NCI-H2081 treated with DMSO at 0.1 percent for 48 hours (cell line): Measurements from ENCODE around the gene VPS39.
"Not testable (repeated sequence)": the region's sequence is repeated elsewhere in the genome, so short reads cannot be mapped to it uniquely, and the experiment has no call there.

Experiments used
- DNase-seq: peaks from one replicate; lab custom pipeline; 2025; lab: John Stamatoyannopoulos, UW

The VPS39 gene, protein sequence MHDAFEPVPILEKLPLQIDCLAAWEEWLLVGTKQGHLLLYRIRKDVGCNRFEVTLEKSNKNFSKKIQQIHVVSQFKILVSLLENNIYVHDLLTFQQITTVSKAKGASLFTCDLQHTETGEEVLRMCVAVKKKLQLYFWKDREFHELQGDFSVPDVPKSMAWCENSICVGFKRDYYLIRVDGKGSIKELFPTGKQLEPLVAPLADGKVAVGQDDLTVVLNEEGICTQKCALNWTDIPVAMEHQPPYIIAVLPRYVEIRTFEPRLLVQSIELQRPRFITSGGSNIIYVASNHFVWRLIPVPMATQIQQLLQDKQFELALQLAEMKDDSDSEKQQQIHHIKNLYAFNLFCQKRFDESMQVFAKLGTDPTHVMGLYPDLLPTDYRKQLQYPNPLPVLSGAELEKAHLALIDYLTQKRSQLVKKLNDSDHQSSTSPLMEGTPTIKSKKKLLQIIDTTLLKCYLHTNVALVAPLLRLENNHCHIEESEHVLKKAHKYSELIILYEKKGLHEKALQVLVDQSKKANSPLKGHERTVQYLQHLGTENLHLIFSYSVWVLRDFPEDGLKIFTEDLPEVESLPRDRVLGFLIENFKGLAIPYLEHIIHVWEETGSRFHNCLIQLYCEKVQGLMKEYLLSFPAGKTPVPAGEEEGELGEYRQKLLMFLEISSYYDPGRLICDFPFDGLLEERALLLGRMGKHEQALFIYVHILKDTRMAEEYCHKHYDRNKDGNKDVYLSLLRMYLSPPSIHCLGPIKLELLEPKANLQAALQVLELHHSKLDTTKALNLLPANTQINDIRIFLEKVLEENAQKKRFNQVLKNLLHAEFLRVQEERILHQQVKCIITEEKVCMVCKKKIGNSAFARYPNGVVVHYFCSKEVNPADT

GRCh38 chr15:42207674-42208579 lies at the start of gene VPS39:
VPS39 (minus strand) TSS chr15:42208304; CDS start chr15:42208153, 151 bp downstream.
- peak; percentile 41 for DNase-seq

DNA sequence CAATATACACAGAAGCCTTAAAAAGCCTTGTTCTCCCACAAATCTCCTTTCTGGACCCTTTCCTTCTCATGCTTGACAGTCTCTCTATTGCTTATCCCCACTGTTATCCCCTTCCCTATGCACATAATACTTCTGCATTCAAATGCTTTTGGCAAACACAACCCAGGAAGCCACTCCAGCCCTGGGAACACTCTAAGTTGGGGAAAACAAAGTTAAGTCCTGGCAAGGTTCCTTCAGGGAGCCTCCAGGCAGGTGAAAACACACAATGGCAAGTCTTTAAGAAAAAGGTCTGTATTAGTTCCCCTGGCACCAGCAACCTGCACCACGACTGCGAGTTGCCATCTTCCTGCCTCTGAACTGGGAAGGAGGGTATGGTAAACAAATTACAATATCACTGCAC lies 45.2 kb upstream of the VPS39 start:
- no peak for DNase-seq

DNA sequence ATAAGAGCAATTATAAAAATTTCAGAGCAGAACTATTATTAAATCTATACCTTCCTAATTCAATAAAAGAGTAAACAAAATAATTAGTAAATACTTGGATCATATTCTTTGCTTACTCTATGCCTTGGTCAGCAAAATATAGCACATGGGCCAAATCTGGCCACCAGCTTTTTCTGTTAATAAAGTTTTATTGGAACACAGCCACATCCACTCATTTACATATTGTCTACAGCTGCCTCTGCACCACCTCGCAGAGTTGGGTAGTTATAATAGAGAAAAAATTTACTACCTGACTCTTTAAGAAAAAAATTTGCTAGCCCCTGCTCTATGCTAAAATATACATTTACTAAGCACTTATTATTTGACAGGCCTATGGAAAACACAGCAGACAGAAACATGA lies 32.7 kb upstream of the VPS39 start:
- no peak for DNase-seq

DNA sequence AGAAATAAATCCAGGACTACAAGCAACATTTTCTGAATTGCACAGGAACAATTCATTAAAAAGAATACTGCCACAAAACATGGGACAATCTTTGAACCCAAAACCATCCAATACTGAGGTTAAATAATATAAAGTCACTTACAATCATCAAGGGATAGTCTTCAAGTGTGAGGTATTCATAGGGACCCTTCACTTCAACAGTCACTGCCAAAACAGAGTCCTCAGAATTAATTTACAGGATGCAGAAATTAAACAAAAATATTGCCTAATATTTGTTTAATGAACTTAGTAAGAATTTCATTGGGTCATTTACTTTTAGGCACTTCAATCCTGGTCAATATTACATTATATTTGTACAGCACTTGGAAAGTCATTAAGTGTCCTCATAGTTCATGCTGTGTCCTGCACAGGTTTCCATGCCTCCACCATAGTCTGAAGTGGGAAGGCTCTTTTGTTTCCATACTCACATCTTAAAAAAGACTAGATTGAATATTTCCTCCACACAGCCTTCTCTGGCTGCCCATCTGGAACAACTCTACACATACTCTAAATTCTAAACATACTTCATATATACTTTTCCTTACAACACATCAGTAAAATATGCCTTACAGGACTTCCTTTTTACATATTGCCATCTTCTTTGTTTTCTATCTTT lies 31.6 kb upstream of the VPS39 start:
- DNase-seq = no peak

DNA sequence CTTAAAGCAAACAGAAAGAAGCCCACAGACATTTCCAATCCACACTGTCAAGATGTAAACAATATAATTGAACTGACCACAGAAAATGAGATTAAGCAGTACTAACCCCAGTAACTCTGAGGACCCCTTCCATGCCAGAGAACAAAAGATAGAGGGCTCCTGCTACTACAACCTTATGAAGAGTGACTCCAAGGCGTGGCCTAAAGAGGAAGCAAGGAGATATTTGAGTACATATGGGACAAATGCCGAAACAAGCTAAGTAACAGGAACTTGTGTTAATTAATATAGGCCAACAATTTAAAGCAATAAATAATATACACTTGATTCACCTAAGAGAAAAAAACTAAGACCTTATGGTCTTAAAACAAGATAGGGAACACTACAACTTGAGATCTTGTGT lies 25.0 kb upstream of the VPS39 start:
- DNase-seq = no peak

GRCh38 chr15:42232606-42233005 lies 24.5 kb upstream of the VPS39 start:
- DNase-seq = no peak

GRCh38 chr15:42231088-42231487 lies 23.0 kb upstream of the VPS39 start:
- no peak for DNase-seq

- not testable (repeated sequence) for DNase-seq
These were observed 20.9 kb upstream of the VPS39 start for GRCh38 chr15:42228981-42229380.

- DNase-seq = no peak
These were observed 19.9 kb upstream of the VPS39 start for GRCh38 chr15:42228036-42228435.

GRCh38 chr15:42226648-42227047 lies 18.5 kb upstream of the VPS39 start:
- no peak for DNase-seq

- DNase-seq = no peak
These were observed 12.1 kb upstream of the VPS39 start for GRCh38 chr15:42220216-42220615.

DNA sequence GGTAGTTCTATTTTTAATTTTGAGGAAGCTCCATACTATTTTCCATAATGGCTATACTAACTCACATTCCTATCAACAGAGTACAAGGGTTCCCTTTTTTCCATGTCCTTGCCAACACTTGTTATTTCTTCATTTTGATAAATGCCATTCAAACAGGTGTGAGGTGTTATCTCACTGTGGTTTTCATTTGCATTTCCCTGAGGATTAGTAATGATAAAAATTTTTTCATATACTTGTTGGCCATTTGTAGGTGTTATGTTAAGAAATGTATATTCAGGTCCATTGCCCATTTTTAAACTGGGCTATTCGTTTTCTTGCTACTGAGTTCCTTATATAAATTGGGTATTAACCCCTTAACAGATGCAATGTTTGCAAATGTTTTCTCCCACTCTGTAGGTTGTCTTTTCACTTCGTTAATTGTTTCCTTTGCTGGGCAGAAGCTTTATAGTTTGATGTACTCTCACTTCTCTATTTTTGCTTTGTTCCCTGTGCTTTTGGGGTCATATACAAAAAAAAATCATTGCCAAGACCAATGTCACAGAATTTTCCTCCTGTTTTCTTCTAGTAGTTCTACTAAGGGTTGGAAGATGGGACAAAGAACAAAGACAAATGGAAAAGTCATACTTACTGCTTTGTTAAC lies 11.0 kb upstream of the VPS39 start:
- no peak for DNase-seq

DNA sequence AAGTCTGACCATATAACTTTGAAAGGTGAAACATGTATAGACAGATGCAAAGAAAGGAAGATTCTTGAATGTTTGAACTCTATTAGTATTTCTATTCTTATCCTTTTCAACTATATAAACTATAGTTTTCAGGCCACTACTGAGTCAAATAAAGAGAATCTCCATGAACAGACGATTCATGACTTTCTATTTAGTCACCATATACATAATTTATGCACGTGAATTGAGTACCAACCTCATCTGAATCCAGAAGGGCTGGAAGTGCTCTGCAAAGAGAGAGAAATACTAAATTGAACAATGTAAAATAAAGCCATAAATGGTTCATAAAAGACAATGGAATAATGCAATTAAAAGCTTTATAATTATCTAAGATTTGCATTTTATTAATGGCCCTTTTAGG lies 9.5 kb upstream of the VPS39 start:
- no peak for DNase-seq

- DNase-seq = no peak
These were observed 8.1 kb upstream of the VPS39 start for GRCh38 chr15:42215913-42216829.

- DNase-seq = no peak
These were observed 6.5 kb upstream of the VPS39 start for GRCh38 chr15:42214600-42214999.

DNA sequence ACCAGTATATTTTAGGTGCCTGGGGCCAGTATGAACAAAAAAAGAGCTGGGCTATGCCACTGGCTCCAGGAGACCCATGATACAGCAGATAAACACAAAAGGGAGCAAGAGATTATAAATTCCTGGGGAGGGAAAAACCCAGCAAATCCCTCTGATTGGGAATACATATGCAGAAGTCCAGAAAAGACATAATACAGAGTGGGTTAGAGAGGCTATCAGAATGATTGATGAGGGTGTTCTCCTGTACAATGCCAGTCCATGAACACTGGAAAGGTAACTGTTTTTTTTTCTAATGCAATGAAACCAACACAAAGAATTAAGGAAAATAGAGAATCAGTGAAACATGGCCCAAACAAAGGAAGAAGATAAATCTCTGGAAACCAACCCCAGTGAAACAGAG lies 5.4 kb upstream of the VPS39 start:
- DNase-seq = no peak

DNA sequence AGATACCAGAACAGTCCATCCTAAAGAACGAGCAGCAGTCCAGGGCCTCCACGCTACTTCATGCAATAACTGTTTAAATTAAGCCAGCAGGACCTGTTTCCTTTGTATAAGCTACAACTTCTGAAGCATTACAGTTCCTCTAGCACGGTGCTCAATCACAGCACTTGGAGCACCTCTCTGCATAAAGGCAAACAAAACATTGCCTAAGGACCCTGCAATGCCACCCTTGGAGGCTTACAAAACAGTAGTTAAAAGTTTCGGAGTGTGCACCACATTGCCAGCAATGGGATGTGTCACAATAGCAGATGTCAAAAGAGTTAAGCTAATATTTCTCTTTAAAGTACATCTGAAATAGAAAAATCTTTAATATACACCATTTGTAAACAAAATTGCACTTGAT lies 2.6 kb upstream of the VPS39 start:
- DNase-seq = no peak

DNA sequence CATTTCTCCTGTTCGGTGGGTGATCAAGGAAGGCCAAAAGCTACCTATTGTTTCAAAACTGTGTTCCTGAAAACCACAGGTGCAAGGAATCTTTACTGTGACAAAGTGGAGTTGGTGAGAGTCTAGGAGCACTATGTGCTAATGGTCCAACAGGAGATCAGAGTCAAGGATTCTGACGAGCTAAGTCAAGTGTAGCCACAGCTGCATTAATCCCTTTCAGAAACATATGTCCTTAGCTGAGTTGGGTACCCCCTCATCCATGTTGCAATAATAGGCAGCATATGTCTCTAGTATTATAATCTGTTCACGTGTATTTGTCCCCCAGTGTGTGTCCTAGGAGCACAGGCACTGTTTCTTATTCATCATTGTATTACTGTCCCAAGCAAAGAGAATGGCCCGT lies 1.7 kb downstream of the VPS39 start:
- no peak for DNase-seq

DNA sequence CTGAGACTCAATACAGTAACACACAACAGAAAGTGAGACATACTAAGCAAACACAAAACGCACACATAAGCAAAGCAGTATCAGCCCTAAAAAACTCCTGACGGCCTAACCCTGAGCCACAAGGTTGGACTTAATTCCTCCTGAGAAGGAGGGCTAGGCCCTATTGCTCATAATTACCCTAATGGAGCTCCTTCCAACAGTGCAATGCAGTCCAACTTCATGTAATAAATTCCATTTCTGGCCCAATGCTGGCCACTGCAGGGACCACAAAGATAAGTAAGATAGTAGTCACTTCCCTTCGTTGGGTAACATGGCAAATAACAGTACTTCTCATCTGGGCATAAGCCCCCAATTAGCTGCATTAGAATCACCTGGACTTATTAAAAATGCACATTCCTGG lies 4.2 kb downstream of the VPS39 start:
- no peak for DNase-seq

DNA sequence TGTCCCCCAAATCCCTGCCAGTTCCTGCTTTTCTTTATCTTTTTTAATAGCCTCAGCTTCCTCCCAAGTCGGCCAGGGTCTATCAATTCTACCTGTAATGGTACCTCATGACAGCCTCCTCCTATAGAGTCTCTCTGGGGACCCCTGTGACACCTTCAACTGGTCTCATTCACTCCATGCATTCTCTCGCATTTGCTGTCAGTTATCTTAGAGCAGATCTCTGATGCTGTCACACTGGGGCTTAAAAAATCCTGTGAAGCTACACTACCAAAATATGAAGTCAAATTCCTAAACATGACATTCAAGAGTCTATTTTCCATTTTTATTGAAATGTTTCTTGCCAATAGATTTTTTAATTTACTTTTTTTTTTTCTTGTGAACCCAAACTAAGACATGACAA lies 5.5 kb downstream of the VPS39 start:
- no peak for DNase-seq
